ENCODE measurements around the gene METTL4.

Gene METTL4

GRCh38 chr18:2522112-2522511 lies 49.2 kb downstream of the METTL4 start:
- no peak for TF ChIP-seq GATA1 (IDR thresholded peaks at IDR 0.05; ENCODE audit: low read depth, low read length)
- no peak for TF ChIP-seq POLR2A (IDR thresholded peaks at IDR 0.05; ENCODE audit: low read length)
- no peak for DNase-seq

- peak; percentile 52 to 53 for DNase-seq
- TF ChIP-seq GATA1 (IDR thresholded peaks at IDR 0.05; ENCODE audit: low read depth, low read length) (no peak), POLR2A (IDR thresholded peaks at IDR 0.05; ENCODE audit: low read length) (no peak)
Measured at GRCh38 chr18:2518473-2518872, 52.8 kb downstream of the METTL4 start.

GRCh38 chr18:2515908-2516625 lies 55.2 kb downstream of the METTL4 start:
- no peak for TF ChIP-seq GATA1 (IDR thresholded peaks at IDR 0.05; ENCODE audit: low read depth, low read length)
- TF ChIP-seq POLR2A (IDR thresholded peaks at IDR 0.05; ENCODE audit: low read length) = no peak
- DNase-seq = no peak

GRCh38 chr18:2515171-2515787 lies 56.0 kb downstream of the METTL4 start:
- no peak for DNase-seq
- TF ChIP-seq POLR2A (IDR thresholded peaks at IDR 0.05; ENCODE audit: low read length) = no peak

GRCh38 chr18:2513616-2514015 lies 57.7 kb downstream of the METTL4 start:
- no peak for TF ChIP-seq POLR2A (IDR thresholded peaks at IDR 0.05; ENCODE audit: low read length)
- TF ChIP-seq GATA1 (IDR thresholded peaks at IDR 0.05; ENCODE audit: low read depth, low read length) = no peak
- no peak for DNase-seq

GRCh38 chr18:2512059-2512458 lies 59.2 kb downstream of the METTL4 start:
- TF ChIP-seq GATA1 (IDR thresholded peaks at IDR 0.05; ENCODE audit: low read depth, low read length) = no peak
- no peak for TF ChIP-seq POLR2A (IDR thresholded peaks at IDR 0.05; ENCODE audit: low read length)
- DNase-seq = no peak

GRCh38 chr18:2511451-2511850 lies 59.9 kb downstream of the METTL4 start:
- TF ChIP-seq POLR2A (IDR thresholded peaks at IDR 0.05; ENCODE audit: low read length) (no peak), GATA1 (IDR thresholded peaks at IDR 0.05; ENCODE audit: low read depth, low read length) (no peak)
- DNase-seq = no peak

- no peak for TF ChIP-seq GATA1 (IDR thresholded peaks at IDR 0.05; ENCODE audit: low read depth, low read length)
- no peak for TF ChIP-seq POLR2A (IDR thresholded peaks at IDR 0.05; ENCODE audit: low read length)
- DNase-seq = no peak
Measured at GRCh38 chr18:2510416-2510815, 60.9 kb downstream of the METTL4 start.

- no peak for DNase-seq
- TF ChIP-seq GATA1 (IDR thresholded peaks at IDR 0.05; ENCODE audit: low read depth, low read length) (no peak), POLR2A (IDR thresholded peaks at IDR 0.05; ENCODE audit: low read length) (no peak)
Measured at GRCh38 chr18:2508678-2509077, 62.6 kb downstream of the METTL4 start.

GRCh38 chr18:2508155-2508554 lies 63.1 kb downstream of the METTL4 start:
- no peak for TF ChIP-seq GATA1 (IDR thresholded peaks at IDR 0.05; ENCODE audit: low read depth, low read length)
- TF ChIP-seq POLR2A (IDR thresholded peaks at IDR 0.05; ENCODE audit: low read length) = no peak
- DNase-seq = no peak

- no peak for DNase-seq
- TF ChIP-seq GATA1 (IDR thresholded peaks at IDR 0.05; ENCODE audit: low read depth, low read length) (no peak), POLR2A (IDR thresholded peaks at IDR 0.05; ENCODE audit: low read length) (no peak)
Measured at GRCh38 chr18:2504642-2505041, 66.7 kb downstream of the METTL4 start.

GRCh38 chr18:2502880-2503279 lies 68.4 kb downstream of the METTL4 start:
- DNase-seq = no peak
- no peak for TF ChIP-seq GATA1 (IDR thresholded peaks at IDR 0.05; ENCODE audit: low read depth, low read length)
- no peak for TF ChIP-seq POLR2A (IDR thresholded peaks at IDR 0.05; ENCODE audit: low read length)

- TF ChIP-seq POLR2A (IDR thresholded peaks at IDR 0.05; ENCODE audit: low read length) (no peak), GATA1 (IDR thresholded peaks at IDR 0.05; ENCODE audit: low read depth, low read length) (no peak)
- DNase-seq = no peak
Measured at GRCh38 chr18:2502394-2502793, 68.9 kb downstream of the METTL4 start.

- no peak for TF ChIP-seq GATA1 (IDR thresholded peaks at IDR 0.05; ENCODE audit: low read depth, low read length)
- TF ChIP-seq POLR2A (IDR thresholded peaks at IDR 0.05; ENCODE audit: low read length) = no peak
- no peak for DNase-seq
Measured at GRCh38 chr18:2497797-2498196, 73.5 kb downstream of the METTL4 start.

- DNase-seq = no peak
- TF ChIP-seq POLR2A (IDR thresholded peaks at IDR 0.05; ENCODE audit: low read length) (no peak), GATA1 (IDR thresholded peaks at IDR 0.05; ENCODE audit: low read depth, low read length) (no peak)
Measured at GRCh38 chr18:2495381-2495780, 75.9 kb downstream of the METTL4 start.
